Progenitor cell of endocrine pancreas (in vitro differentiated cells): ENCODE data around the gene STK31. TPM values are rescaled to one million over a fixed set of nuclear protein-coding genes. Genes with fewer than 3 reads are reported as not detected.
A peak's percentile ranks its signal among the peaks of the same experiment; 100 is the strongest.
"Not testable (repeated sequence)": the region's sequence is repeated elsewhere in the genome, so short reads cannot be mapped to it uniquely, and the experiment has no call there.

Experiments
- DNase-seq: peaks from one replicate; pipeline ENCODE4 v3.0.0; 2021; ENCODE audit warnings: low spot score; ENCODE audit not compliant: unreplicated experiment
- H3K27ac Mint-ChIP-seq: 2 replicates; pipeline ENCODE4 v1.8.0; 2021; ENCODE audit warnings: mild to moderate bottlenecking, moderate library complexity, mixed read lengths
- H3K27me3 Mint-ChIP-seq: 2 replicates; pipeline ENCODE4 v1.8.0; 2021; ENCODE audit warnings: mixed read lengths
- H3K36me3 Mint-ChIP-seq: 2 replicates; pipeline ENCODE4 v1.8.0; 2022; ENCODE audit warnings: mixed read lengths; ENCODE audit not compliant: insufficient read depth
- H3K4me1 Mint-ChIP-seq: 2 replicates; pipeline ENCODE4 v1.8.0; 2021; ENCODE audit warnings: low read depth, mixed read lengths
- H3K4me3 Mint-ChIP-seq: 2 replicates; pipeline ENCODE4 v1.8.0; 2021; ENCODE audit warnings: low read depth, mild to moderate bottlenecking, moderate library complexity, mixed read lengths
- H3K9me3 Mint-ChIP-seq: 2 replicates; pipeline ENCODE4 v1.8.0; 2021; ENCODE audit warnings: low read depth, mixed read lengths
- total RNA-seq: library from RNA; stranded (reverse); gene quantifications from 2 replicates; pipeline ENCODE4 v1.2.1, GENCODE V29; 2021
- TF ChIP-seq, protein P1 (sequence below): fragments of 200-600 bp; sonication (generic); IDR thresholded peaks from one replicate; pipeline ENCODE4 v1.5.0; 2021; ENCODE audit warnings: antibody characterized with exemption, mild to moderate bottlenecking; ENCODE audit not compliant: unreplicated experiment

The STK31 gene
- total RNA-seq, 1 donor from 2014 or later = 1.3 TPM

DNA sequence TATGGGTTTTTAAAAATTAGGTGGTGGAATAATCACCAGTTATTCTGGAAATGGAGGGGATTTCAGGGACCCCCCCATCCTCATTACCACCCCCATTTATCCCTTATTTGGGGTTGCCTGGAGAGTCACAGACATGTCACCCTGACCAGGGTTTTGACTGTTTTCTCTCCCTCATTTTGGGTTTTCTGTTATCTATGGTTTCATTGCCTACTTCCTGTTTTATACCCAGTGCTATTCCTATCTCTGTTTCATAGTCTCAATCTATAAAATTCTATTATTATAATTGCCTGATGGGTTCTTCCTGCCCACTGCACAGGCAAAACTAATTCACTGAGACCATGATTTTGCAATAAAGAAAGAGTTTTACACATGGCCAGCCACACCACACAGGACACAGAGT lies 45.9 kb upstream of the STK31 start:
- Mint-ChIP-seq H3K4me1 (peaks cover 3% of the 10 kb centered on the region), H3K4me3 (no peak overlapping the region), H3K36me3 (no peaks in the 10 kb centered on the region), H3K9me3 (no peaks in the 10 kb centered on the region), H3K27ac (no peak overlapping the region), H3K27me3 (no peaks in the 10 kb centered on the region)
- DNase-seq = no peak
- TF ChIP-seq, protein P1, sequence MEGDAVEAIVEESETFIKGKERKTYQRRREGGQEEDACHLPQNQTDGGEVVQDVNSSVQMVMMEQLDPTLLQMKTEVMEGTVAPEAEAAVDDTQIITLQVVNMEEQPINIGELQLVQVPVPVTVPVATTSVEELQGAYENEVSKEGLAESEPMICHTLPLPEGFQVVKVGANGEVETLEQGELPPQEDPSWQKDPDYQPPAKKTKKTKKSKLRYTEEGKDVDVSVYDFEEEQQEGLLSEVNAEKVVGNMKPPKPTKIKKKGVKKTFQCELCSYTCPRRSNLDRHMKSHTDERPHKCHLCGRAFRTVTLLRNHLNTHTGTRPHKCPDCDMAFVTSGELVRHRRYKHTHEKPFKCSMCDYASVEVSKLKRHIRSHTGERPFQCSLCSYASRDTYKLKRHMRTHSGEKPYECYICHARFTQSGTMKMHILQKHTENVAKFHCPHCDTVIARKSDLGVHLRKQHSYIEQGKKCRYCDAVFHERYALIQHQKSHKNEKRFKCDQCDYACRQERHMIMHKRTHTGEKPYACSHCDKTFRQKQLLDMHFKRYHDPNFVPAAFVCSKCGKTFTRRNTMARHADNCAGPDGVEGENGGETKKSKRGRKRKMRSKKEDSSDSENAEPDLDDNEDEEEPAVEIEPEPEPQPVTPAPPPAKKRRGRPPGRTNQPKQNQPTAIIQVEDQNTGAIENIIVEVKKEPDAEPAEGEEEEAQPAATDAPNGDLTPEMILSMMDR = no peak

DNA sequence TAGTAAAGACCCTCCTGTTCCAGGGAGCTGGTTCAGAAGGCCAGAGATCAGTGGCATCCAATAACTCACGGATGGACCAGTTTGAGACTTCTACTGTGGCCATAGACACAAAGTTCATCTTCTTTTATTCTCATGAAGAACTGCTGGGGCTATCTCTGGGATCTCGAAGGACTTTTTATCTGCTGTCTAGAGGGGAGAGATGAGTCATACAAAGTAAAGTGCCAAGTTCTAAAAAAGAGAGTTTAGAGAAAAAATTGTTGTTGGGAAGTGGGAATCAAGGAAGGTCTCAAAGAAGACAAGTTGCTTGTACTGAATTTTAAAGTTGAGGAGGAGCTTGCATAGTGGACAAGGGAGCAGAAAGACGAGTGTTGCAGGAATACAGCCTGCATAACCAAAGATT lies 38.0 kb upstream of the STK31 start:
- no peak overlapping the region for H3K4me3 Mint-ChIP-seq
- no peaks in the 10 kb centered on the region for H3K4me1 Mint-ChIP-seq
- DNase-seq = no peak
- no peaks in the 10 kb centered on the region for H3K27me3 Mint-ChIP-seq
- H3K9me3 Mint-ChIP-seq = peaks cover 14% of the 10 kb centered on the region
- H3K27ac Mint-ChIP-seq = no peak overlapping the region
- H3K36me3 Mint-ChIP-seq = no peaks in the 10 kb centered on the region
- TF ChIP-seq, protein P1 = no peak

DNA sequence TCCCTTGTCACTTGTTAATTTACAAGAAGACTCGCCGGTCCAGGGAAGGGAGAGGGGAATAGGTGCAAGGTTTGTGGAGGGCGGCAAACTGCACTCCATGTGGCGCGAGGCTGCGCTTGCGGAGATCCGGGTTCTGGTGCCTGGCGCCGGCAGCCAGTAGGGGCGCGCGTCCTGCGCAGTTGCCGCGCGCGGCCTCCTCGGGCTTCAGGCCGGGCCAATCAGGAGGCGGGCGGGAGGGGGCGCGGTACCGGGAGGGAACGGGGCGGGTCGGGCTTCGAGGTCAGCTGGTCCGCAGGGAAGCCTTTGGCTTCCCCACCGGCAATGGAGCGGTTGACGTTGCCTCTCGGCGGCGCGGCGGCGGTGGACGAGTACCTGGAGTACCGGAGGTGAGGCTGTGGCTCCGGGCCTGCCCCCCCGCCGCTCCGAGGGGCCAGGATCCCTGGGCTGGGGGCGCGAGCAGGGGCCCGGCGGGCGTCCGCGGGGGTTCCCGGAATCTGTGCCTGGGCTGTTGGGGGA lies 30.1 kb upstream of the STK31 start, which contains the start of gene FAM221A:
Gene FAM221A (plus strand): TSS at position 302 of the 516 bp plus-strand sequence. CDS start 20 bp downstream, at position 322.
- TF ChIP-seq, protein P1 = peak; percentile 70
- H3K9me3 Mint-ChIP-seq = peaks cover 8% of the 10 kb centered on the region
- H3K36me3 Mint-ChIP-seq = peaks cover 1% of the 10 kb centered on the region
- DNase-seq = peak; percentile 76
- H3K27me3 Mint-ChIP-seq = no peaks in the 10 kb centered on the region
- peak within 1 kb of the TSS; percentile 89 for H3K4me3 Mint-ChIP-seq
- H3K4me1 Mint-ChIP-seq = peaks cover 14% of the 10 kb centered on the region
- peak within 1 kb of the TSS; percentile 98 for H3K27ac Mint-ChIP-seq

DNA sequence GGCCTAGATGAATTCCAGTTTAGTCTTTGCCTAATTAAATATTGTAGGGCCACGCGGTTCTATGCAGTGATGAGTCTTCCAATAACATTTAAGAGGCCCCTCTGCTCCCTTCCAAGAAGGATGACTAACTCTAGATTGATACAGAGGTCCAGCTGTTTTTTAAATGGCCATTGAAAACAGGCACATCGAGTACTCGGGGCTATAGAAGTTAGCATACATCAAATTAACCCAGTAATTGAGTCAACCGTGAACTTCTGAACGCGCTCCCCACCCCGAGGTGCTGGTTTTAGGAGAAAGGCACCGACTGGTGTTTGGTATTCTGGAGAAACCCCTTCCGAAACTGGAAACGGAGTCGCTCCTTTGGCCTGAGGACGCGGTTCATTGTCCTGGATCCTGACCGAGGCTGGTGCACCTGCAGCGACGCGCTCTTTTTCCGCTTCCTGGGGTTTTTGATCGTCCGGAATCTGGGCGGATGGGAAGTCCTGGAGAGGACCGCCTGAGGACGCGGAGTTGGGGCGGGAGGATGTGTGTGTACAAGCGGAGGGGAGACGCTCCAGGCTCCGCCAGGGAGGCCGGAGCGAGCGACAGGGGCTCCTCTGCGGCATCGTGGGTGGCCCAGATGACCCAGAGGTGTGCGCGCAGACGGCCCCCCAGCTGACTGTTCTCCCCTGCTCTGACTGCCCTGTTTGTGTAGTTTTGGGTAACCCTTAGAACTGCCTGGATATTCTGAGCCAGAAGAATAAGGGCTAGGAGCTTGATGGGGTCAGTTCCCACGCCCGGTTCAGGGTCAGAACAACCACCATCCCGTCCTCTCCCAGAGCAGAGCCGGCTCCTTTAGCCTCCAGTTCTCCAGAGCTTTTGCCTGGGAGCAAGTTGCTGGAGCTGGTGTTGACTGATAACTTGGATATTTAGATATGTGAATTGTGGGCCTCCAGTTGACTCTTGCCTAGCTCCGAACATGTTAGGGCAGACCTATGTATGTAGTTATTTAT lies 29.3 kb upstream of the STK31 start:
- DNase-seq = peak; percentile 42
- peaks cover 3% of the 10 kb centered on the region for H3K36me3 Mint-ChIP-seq
- H3K4me1 Mint-ChIP-seq = peaks cover 20% of the 10 kb centered on the region
- H3K27me3 Mint-ChIP-seq = no peaks in the 10 kb centered on the region
- TF ChIP-seq, protein P1 = no peak
- peaks cover under 1% of the 10 kb centered on the region for H3K9me3 Mint-ChIP-seq
- peak overlapping the region; percentile 89 for H3K4me3 Mint-ChIP-seq
- peak overlapping the region; percentile 98 for H3K27ac Mint-ChIP-seq

DNA sequence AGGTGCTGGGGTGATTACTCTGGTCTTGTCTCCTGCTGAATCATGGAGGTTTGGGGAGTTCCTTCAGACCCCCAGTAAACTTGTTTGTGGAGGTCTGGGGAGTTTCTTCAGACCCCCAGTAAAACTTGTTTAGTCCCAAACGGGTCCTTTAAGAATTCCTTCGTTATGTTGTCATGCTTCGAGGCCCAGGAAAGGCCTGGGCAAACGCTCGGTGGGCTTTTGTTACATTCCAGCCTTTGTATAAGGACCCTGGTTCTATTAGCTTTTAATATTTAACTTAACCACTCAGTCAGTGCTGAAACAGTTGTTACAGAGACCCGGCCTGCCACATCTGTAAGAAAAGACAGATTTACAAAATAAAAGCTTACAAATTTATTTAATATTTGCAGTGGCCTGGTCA lies 26.0 kb upstream of the STK31 start:
- Mint-ChIP-seq H3K27ac (peak overlapping the region; percentile 99), H3K4me3 (peak overlapping the region; percentile 56), H3K4me1 (peaks cover 21% of the 10 kb centered on the region)
- DNase-seq, H3K36me3 Mint-ChIP-seq, H3K9me3 Mint-ChIP-seq, H3K27me3 Mint-ChIP-seq: not testable (repeated sequence)
